ENCODE measurements around the gene TMEM132A.
"Not testable (repeated sequence)": the region's sequence is repeated elsewhere in the genome, so short reads cannot be mapped to it uniquely, and the experiment has no call there.

TMEM132A gene

DNA sequence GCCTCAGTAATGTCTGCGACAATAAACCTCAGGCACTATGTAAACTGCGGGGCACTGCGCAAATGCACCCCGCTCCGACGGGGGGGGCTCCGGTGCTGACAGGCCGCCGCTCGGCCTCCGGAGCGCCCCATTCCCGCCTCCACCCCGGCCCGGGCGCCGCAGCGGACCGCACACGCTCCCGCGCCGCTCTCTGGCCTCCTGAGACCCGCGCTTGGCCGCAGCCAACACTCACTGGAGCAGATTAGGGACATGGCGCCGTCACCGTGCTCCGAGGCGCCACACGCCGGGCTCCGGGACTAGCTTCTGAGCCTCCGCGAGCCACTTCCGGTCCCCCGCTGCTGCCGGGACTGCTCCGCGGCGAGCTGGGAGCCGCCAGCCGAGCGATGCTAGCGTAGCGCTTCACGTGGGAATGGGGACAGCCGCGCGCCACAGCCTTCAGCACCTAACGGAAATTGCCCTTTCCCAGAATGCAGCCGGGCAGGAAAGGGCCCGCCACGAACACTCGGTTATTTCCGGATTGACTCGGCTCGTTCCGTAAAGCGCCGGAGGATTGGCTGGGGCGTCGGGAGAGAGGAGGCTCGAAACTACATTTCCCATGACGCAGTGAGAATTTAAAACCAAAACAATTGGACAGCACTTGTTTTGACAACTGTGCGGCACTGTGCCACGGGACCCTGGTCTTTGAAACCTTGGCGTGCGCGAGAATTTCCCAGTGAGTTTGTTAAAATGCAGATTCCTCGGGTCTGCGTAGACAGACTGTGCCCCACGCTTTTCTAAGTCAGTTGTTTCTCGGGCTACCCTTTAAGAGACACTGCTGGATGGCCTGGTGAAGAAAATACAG lies 17.9 kb upstream of the TMEM132A start, which contains the start of gene PRPF19:
Gene PRPF19, minus strand, starts transcription at position 454 of the 841 bp plus-strand sequence. Its CDS starts 203 bp downstream, at position 251.
- peak; percentile 94 for DNase-seq

DNA sequence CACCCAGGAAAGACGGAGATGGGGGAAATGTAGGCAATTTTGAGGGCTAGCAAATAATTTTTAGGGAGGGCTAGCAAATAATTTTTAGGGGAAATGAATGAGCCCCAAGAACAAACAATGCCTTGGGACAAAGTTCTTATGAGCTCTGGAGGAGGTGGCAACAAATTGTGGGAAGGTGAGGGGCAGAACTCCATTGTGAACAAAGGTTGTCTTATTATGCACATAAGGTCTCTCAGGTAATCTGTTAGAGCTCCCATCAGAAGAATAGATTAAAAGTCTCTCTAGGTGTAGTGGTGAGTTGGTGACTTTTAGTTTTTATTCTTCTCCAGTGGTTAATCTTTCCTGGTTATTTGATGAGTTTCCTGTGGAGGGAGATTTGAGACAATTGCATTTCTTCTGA lies 15.5 kb upstream of the TMEM132A start:
- DNase-seq, result no peak

DNA sequence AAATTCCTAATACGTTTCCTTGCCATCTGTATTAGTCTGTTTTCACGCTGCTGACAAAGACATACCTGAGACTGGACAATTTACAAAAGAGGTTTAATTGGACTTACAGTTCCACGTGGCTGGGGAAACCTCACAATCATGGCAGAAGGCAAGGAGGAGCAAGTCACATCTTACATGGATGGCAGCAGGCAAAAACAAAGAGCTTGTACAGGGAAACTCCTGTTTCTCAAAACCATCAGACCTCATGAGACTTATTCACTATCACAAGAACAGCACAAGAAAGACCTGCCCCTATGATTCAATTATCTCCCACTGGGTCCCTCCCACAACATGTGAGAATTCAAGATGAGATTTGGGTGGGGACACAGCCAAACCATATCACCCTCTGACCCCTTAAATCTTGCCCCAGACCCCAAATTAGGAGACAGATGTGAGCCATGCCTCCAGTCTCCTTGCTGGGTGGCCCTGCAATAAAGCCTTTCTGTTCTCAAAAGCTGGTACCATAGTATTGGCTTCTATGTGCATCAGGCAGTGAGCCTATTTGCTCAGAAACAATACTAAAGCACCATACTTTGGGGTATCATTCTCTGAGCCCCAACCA lies 14.5 kb upstream of the TMEM132A start:
- not testable (repeated sequence) for DNase-seq

DNA sequence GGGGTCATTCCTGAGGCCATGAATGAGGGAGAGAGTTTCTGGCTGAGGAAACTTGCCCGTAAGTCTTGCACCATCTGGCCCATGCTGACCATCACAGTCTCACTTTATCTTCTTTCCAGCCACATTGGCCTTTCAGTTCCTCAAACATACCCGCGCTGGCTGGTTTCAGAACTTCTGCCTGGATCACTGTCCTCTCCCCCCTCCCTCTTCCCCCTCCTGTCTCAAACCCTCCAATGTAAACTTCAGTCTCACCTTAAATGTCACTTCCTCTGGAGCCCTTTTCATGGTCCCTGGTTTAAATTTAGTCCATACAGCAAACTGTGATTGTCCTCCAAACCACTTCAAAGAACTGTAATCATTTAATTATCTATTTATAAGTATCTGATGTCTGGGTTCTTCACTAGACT lies 14.0 kb upstream of the TMEM132A start:
- no peak for DNase-seq

DNA sequence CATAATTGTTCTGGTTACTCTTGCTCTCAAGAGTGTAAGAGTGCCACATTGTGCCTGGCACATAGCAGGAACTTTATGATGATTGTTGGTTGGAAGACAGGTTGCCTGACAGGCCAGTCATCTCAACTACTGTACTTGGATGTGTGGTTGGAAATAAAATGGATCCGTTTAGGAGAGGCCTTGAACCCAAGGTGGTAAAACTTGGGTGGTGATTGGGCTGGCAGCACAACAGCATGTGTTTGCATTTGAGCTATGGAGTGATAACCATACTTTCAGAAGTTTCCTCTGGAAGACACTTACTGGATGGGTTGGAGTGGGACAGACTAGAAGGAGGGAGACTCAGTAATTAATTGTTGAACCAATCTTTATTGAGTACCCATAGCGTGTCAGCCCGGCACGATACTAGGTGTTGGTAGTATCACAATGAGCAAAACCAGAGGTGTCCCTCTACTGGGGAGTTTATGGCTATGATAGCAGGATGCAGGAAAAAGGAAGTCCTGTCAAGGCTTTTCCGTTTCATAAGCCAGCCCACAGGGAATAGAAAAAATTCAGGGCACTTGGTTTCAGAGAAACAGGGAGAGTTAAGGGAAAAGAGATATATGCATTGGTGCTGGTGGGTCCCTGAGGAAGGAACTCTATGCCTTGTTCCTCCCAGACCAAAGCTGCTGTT lies 13.4 kb upstream of the TMEM132A start:
- no peak for DNase-seq

DNA sequence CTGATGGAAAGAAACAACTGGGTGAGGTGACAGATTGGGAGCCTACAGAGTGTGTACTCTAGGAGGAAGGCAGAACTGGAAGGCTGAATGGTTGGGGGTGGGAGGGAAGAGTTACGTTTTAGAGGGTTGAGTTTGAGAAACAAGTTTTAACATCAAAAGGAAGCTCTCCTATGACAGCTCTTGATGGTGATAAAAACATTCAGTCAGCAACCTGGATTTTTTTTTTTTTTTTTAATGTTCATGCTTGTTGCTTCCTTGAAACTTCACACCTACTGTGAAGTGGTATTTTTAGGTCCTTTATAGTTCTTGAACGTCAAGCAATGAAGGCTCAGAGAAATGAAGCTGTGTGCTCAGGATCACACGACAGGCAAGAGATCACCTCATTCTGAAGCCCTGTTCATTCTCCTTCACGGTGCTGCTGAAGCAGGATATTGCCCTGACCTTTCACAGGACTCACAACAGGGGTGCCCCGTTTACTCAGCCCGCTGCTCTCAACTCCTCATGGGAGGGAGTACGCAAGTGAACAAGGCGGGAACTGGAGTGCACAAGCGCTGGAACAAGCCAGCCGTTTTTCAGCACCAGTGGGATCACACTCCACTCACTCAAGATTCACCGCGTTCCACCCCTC lies 11.9 kb upstream of the TMEM132A start:
- no peak for DNase-seq

DNA sequence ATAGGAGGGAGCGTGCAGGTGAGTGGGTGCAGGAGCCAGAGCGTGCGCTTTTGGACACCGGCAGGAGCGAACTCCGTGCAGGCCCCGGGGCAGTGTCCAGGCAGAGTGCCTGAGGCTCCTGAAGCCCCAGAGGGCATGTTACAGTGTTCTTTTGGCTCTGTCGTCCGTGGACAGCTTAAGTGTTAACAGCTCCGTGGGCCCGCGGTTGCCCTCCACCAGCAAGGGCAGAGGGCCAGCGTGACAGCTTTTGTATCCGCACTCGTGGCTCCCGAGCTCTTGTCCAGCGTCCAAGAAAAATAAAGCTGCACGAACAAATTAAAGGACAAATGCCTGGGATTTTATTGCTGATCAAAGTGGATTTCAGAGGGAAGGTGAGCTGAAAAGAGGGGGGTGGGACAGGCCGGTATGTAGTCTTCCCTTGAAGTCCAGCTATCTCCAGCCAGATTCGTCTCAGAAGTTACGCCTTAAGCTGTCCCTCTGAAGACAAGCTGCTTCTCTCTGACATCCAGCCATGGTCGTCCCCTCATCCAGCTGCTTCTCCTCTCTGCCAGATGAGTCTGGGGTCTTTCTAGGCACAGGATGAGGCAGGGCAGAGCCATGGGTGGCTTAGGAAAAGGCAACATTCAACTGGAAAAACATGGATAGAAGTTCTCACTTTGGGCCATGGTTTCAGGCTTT lies 11.3 kb upstream of the TMEM132A start:
- no peak for DNase-seq

DNA sequence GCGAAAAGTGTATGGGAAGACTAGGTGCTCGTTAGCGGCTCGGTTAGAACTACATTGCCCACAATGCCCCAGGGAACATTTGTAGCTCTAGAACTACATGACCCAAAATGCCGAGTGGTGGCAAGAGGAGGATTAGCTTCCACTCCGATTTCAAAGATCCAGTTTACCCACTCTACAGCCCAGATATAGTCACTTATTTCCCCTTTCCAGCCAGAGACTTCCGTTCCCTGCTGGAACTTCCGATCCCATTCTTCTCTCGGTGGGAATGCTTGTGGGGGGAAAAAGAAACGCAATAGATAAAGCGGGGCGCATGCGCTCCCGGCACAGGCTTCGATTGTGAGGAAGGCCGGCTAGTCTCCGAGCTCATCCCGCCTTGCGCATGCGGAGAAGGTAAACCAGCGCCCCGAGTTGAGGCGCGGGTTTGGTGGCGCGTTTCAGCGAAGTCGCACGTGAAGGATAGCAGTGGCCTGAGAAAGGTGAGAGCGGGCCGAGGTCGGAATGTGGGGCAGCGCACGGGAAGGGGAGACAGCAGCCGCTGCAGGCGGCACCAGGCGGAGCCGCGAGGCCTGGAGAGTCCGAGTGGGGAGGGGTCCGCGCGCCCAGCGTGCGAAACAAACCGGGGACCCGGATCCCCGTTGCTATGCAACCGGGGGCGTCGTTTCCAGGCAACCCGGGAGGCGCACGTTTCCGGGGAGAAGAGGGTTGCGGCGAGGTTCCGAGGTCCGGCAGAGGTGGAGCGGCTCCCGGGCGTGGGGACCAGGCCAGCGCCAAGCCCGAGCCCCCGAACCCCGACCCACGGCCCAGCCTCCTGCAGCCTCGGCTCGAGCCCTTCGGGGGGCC lies 10.2 kb upstream of the TMEM132A start, which contains the start of gene TMEM109:
Gene TMEM109, plus strand, starts transcription at position 366 of the 840 bp plus-strand sequence. CDS start 5,536 bp downstream, outside the sequence.
- DNase-seq, result peak; percentile 94

DNA sequence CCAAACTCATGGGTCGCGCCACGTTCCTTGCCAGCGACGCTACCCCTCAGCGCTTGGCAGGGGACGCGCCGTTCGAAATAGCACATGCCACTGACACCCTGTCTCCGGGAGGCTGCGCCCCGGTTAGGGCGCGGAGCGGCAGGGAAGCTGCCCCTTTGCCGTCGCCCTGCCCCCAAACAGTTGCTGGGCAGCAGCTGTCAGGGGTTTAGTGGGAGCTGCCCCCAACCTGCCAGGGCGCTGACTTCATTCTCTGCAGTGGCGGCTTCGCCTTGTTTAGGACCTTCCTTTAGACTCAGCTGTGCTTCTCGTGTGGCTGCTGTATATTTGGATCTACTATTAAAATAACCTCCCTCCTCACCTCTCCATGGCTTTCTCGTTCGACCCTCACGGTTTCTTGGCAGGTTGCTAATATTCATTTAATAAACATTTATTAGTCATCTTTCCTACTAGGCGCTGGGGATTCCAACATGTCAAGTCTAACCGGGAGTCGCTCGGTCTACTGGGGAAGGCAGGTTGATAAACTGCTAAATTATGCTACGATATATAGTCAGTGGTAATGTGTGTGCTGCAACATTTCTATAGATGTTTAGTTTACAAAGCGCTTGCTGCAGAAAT lies 9.5 kb upstream of the TMEM132A start:
- peak; percentile 42 for DNase-seq

DNA sequence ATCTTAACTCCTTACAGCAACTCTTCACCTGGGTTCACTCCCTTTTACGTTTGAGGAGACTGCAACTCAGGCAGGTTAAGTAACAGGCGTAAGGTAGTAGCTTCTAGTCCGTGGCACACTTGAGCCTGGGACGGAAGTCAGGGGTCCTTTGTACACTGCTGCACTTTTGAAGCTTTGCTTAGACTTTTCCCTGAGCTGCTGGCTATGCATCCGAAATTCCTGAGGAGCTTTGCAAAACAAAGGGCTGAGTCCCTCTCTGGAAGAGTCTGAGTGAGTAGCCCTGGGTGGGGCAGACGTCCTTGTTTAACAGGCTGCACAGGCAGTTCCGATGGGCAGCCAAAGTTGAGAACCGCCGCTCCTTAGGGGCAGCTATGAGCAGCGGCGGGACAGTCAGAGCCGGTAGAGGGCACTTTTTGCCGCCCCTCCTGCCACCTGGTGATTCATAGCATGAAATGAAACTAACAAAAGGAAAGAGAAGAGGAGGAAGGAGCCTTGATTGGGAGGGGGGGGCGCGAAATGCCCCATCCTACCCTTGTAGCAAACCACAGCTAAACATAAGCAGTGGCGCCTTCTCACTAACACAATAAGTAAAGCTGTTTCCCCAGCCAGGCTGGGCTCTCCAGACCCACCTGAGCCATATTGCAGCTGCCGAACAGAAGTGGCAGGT lies 8.9 kb upstream of the TMEM132A start:
- DNase-seq, result no peak

DNA sequence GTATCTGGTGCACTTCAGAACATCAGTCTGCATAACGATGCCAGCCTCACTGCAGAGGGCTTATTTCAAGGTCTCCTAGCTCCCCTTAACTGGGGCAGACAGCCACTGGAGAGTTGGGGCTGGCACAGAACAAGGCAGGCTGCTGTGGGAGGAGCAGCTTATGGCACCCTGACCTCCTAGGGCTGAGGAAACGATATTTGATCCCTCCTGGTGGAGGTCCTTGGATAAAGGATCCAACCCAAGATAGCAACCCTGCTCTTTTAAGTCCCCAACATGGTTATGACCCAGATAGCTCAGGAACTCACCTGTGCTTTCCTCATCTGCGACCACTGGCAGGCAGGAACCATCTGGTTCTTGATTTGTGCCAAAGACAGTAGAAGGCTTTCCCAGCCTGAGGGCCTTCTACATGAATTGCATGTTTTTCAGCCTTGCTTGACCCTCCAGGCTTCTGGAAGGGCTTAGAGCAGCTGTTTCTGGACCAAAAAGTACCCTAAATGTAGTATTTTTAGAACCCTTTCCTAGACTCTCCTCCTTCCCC lies 7.5 kb upstream of the TMEM132A start:
- DNase-seq, result no peak

DNA sequence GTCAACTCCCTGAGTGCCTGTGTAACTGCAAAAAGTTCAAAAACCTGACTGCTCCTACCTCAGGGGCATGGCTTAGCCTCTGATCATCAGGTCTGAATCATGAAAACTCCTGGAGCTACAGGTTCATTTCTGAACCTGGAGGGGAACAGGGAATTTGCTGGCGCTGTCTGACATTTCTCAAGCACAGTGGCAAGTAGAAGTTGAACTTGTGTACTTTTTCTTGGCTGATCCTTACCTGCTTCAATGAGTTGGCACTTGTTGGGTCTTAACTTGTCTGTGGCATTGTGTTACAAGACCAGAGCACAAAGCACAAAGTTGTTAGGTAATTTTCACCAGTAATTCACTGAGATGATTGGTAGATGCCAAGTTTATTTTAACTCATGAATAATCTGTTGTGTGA lies 7.0 kb upstream of the TMEM132A start:
- DNase-seq, result no peak

DNA sequence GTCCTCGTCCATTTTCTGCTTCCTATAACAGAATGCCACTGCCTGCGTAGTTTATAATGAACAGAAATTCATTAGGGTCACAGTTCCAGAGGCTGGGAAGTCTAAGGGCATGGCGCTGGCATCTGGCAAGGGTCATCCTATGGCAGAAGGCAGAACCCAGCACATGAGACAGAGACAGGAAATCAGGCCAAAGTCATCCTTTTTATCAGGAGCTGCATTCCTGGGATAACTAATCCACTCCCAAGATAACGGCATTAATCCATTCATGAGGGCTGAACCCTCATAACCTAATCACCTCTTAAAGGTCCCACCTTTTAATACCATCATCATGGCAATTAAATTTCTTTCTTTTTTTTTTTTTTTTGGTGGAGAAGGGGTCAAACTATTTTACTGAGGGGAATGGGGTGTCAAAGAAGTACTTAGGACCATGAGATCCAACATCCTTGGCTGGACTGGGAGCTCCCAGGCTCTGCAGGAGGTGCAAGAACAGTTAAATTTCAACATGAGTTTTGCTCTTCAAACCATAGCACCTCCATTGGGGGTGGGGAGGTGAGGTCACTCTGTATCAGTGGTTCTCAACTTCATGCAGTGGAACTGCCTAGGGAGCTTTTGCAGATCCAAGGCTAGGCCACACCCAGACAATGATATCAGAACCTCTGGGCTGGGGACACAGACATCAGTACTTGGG lies 5.9 kb upstream of the TMEM132A start:
- DNase-seq, result no peak

DNA sequence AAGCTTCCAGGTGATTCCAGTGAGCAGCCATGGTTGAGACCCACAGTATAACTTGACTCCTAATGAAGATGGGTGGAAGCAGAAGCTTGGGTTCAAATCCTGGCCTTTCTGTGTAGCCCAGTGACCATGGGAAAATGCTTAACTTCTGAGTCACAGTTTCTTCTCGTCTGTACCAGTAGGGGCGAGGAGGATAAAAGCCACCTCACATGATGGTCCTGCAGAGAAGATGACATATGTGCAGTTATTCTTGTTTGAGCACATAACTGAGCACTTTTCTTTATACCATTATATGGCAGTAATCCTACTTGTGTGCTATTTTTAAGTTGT lies 5.4 kb upstream of the TMEM132A start:
- DNase-seq, result no peak

DNA sequence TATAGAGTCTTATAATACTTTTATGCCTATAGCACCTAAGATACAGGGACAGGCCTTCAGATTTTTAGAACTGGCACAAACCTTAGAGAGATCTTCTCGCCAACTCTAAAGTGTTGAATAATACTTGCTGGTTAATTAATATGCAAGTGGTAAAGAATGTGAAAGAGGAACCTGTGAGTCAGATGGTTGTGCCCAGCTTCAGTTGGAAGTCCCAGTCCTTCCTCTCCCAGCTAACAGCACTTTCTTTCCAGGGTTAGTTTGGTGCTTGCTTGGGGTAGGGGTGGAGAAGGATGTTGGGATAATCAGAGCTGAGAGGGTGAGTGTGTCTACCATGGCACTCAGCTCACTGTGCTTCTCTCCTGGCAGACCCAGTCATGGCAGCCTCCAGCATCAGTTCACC lies 4.9 kb upstream of the TMEM132A start:
- no peak for DNase-seq

DNA sequence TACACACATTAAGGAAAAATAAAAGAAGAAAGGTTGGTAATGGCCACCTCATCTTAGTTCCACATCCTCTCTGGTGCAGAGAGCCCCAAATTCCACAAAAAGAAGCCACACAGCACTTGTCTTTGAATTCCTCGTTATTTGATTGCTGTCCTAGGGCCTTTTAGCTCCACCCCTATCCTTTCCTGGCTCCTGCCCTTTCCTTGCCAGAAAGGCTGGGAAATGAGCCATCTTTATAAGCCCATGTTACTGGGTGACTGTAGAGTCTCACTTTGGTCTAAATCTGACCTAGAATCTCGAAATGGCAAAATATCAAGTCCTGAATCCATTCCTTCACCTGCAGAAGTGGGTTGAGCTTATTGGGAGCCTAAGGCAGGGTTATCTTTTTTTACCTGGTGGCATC lies 4.3 kb upstream of the TMEM132A start:
- DNase-seq, result no peak

DNA sequence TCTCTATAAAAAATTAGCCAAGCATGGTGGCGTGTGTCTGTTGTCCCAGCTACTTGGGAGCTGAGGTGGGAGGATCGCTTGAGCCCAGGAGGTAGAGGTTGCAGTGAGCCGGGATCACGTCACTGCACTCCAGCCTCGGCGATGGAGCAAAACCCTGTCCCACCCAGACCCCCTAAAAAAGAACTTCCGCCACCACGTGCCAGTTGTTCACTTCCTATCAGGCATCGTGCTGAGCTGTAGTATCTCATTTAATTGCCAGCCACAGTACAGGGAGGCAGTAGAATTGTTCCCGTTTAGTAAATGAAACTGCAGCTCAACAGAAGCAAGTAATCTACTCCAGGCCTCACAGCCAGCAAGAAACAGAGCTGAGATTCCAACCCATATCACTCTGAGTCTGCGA lies 3.0 kb upstream of the TMEM132A start:
- no peak for DNase-seq

DNA sequence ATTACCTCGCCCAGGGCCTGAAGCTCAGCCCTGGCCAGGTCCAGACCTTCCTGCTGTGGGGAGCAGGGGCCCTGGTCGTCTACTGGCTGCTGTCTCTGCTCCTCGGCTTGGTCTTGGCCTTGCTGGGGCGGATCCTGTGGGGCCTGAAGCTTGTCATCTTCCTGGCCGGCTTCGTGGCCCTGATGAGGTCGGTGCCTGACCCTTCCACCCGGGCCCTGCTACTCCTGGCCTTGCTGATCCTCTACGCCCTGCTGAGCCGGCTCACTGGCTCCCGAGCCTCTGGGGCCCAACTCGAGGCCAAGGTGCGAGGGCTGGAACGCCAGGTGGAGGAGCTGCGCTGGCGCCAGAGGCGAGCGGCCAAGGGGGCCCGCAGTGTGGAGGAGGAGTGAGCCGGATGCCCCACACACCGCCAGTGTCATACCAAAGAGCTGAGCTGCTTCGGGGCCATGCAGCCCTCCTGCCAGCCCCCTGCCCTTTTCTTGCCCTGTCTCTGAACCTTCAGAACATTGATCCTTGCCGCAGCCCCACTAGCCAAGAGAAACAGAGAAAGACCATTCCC lies 2.4 kb upstream of the TMEM132A start:
- DNase-seq, result no peak

DNA sequence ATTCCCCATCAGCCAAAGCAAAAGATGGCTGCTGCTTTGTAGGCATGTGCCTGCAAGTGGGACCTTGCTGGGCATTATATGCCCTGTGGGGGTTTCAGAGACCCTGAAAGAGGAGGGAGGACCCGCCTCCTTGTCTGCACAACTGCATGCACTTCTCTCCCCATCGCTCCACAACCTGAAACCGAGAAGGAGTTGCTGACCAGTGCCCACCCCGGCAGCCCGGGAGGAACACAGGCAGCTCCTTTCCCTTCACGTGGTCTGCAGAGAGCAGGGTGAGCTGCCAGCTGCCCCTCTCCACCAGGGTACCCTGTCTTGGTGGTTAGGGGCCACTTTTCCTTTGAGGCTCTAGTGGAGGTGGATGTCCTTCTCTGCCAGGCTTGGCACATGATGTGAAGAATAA lies 1.4 kb upstream of the TMEM132A start:
- DNase-seq, result no peak

DNA sequence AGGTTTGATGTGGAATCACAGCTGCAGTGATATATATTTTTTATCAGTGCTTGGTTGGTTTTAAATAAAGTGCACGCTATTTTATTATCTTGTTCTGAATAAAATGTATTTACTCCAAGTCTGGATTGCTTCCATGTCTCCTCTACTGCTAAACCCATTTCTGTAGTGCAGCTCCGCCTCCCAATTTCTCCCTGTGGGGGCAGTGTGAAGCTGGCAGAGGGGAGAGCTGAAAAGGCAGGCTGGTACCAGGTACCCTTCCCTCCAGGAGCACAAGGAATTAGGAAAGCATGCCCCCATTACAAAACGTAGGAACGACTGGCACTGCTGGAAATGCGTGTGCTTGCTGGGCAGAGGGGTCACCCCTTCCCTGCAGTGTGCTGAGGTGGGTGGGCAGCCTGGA lies 934 bp upstream of the TMEM132A start:
- DNase-seq, result no peak
